ENCODE results near the gene ARMC5.
"Not testable (repeated sequence)": the region's sequence is repeated elsewhere in the genome, so short reads cannot be mapped to it uniquely, and the experiment has no call there.

The ARMC5 gene

GRCh38 chr16:31503555-31503954 is 44.3 kb downstream of the ARMC5 start:
- DNase-seq: not testable (repeated sequence)

- no peak for DNase-seq
Observed at GRCh38 chr16:31504159-31504558, 44.9 kb downstream of the ARMC5 start.

- DNase-seq: no peak
Observed at GRCh38 chr16:31505483-31505882, 46.2 kb downstream of the ARMC5 start.

- peak; percentile 75 for DNase-seq
Observed at GRCh38 chr16:31507617-31507928, 48.3 kb downstream of the ARMC5 start.

- peak; percentile 94 for DNase-seq
Observed at GRCh38 chr16:31507929-31508705, 48.8 kb downstream of the ARMC5 start, which contains the start of gene RUSF1. Gene RUSF1, minus strand, starts transcription at chr16:31508391. Its CDS starts 18 bp downstream, at chr16:31508373.

GRCh38 chr16:31508706-31509195 is 49.5 kb downstream of the ARMC5 start:
- DNase-seq: peak; percentile 32

- DNase-seq: no peak
Observed at GRCh38 chr16:31513126-31513525, 53.8 kb downstream of the ARMC5 start.

- DNase-seq: no peak
Observed at GRCh38 chr16:31513884-31514283, 54.6 kb downstream of the ARMC5 start.
